ENCODE measurements around the gene MRPS27.

MRPS27 gene

DNA sequence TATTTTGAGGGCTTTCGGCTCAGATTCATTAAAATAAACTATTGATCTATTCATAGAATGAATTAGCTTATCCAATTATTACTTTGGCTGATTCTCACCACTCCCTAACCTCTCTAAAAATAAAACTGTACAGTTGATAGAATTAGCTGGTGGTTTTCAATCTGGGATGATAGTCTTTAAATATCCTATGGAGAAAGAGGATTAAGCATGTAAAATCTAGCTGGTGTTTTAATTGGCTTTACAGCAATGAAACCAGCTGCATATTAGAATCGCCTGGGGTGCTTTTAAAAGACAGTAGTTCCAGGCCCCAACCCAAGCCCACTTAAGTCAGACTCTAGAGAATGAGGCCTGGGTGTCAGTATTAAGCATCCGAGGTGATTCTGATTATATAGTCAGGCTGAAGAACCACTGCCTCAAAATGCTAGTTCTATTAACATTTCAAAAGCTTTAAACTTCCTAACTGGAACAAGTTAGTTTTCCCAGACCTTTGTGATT lies 117.7 kb downstream of the MRPS27 start:
- no peak for DNase-seq (ENCODE audit: low read depth)
- no peak overlapping the region for H3K4me3 ChIP-seq (ENCODE audit: low read depth, low read length)
- in situ Hi-C loops (cut with HindIII; ENCODE audit: low sequenced_read_pairs) = no loop called here
- TF ChIP-seq, protein P1, sequence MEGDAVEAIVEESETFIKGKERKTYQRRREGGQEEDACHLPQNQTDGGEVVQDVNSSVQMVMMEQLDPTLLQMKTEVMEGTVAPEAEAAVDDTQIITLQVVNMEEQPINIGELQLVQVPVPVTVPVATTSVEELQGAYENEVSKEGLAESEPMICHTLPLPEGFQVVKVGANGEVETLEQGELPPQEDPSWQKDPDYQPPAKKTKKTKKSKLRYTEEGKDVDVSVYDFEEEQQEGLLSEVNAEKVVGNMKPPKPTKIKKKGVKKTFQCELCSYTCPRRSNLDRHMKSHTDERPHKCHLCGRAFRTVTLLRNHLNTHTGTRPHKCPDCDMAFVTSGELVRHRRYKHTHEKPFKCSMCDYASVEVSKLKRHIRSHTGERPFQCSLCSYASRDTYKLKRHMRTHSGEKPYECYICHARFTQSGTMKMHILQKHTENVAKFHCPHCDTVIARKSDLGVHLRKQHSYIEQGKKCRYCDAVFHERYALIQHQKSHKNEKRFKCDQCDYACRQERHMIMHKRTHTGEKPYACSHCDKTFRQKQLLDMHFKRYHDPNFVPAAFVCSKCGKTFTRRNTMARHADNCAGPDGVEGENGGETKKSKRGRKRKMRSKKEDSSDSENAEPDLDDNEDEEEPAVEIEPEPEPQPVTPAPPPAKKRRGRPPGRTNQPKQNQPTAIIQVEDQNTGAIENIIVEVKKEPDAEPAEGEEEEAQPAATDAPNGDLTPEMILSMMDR (IDR thresholded peaks at IDR 0.05; ENCODE audit: low read depth, low read length, missing control alignments) = no peak

DNA sequence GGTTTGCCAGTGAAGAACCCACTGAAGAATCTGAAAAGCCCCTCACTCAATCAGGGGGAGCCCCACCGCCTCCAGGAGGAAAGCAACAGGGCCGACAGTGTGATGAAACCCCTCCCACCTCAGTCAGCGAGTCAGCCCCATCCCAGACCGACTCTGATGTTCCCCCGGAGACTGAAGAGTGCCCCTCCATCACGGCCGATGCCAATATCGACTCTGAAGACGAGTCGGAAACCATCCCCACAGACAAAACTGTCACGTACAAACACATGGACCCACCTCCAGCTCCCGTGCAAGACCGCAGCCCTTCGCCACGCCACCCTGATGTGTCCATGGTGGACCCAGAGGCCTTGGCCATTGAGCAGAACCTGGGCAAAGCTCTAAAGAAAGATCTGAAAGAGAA lies 120.4 kb downstream of the MRPS27 start:
- TF ChIP-seq, protein P1 (IDR thresholded peaks at IDR 0.05; ENCODE audit: low read depth, low read length, missing control alignments) = no peak
- in situ Hi-C loops (cut with HindIII; ENCODE audit: low sequenced_read_pairs) = no loop called here

DNA sequence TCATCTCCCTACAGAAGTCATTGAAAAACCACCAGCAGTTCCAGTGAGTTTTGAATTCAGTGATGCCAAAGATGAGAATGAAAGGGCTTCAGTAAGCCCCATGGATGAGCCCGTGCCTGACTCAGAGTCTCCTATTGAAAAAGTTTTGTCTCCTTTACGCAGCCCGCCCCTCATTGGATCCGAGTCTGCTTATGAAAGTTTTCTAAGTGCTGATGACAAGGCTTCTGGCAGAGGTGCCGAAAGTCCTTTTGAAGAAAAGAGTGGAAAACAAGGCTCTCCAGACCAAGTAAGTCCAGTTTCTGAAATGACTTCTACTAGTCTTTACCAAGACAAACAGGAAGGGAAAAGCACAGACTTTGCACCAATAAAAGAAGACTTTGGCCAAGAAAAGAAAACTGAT lies 122.6 kb downstream of the MRPS27 start:
- no peak for DNase-seq (ENCODE audit: low read depth)
- TF ChIP-seq, protein P1 (IDR thresholded peaks at IDR 0.05; ENCODE audit: low read depth, low read length, missing control alignments) = no peak
- in situ Hi-C loops (cut with HindIII; ENCODE audit: low sequenced_read_pairs) = no loop called here
- no peak overlapping the region for H3K4me3 ChIP-seq (ENCODE audit: low read depth, low read length)

More for the DNA sequence above, 120.4 kb downstream of the MRPS27 start:
- no peak overlapping the region for H3K4me3 ChIP-seq (ENCODE audit: low read depth, low read length)
- DNase-seq (ENCODE audit: low read depth) = no peak

DNA sequence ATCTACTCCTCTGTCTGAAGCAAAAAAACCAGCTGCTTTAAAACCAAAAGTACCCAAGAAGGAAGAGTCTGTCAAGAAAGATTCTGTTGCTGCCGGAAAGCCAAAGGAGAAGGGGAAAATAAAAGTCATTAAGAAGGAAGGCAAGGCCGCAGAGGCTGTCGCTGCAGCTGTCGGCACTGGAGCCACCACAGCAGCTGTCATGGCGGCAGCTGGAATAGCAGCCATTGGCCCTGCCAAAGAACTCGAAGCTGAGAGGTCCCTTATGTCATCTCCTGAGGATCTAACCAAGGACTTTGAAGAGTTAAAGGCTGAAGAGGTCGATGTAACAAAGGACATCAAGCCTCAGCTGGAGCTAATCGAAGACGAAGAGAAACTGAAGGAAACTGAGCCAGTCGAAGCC lies 124.5 kb downstream of the MRPS27 start:
- DNase-seq (ENCODE audit: low read depth) = no peak
- TF ChIP-seq, protein P1 (IDR thresholded peaks at IDR 0.05; ENCODE audit: low read depth, low read length, missing control alignments) = no peak
- H3K4me3 ChIP-seq (ENCODE audit: low read depth, low read length) = no peak overlapping the region
- in situ Hi-C loops (cut with HindIII; ENCODE audit: low sequenced_read_pairs) = no loop called here

DNA sequence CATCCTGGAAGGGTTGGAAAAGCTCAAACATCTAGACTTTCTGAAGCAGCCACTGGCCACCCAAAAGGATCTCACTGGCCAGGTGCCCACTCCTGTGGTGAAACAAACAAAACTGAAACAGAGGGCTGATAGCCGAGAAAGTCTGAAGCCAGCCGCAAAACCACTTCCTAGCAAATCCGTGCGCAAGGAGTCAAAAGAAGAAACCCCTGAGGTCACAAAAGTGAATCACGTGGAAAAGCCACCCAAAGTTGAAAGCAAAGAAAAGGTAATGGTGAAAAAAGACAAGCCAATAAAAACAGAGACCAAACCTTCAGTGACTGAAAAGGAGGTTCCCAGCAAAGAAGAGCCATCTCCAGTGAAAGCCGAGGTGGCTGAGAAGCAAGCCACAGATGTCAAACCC lies 125.2 kb downstream of the MRPS27 start:
- TF ChIP-seq, protein P1 (IDR thresholded peaks at IDR 0.05; ENCODE audit: low read depth, low read length, missing control alignments) = no peak
- DNase-seq (ENCODE audit: low read depth) = peak; percentile 91

DNA sequence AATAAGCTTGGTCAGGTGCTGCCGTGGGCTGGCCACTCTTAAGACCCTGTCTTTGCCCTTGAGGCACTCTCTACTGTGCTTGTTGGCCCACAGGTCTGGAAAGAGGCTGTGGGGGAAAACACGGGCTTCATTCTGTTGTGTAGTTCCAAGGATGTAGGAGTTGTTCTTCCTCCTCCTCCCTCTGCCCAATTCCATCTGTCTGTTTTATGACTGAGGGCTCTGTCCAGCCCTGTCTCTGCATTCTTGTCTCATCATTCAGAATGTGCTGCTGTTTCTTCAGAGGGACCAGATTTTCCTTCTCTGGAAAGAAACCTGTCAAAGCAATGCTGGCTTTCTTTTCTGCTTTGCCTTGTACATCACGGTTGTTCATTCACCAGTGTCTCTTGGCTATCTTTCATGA lies 128.6 kb downstream of the MRPS27 start:
- TF ChIP-seq, protein P1 (IDR thresholded peaks at IDR 0.05; ENCODE audit: low read depth, low read length, missing control alignments) = no peak
- no peak overlapping the region for H3K4me3 ChIP-seq (ENCODE audit: low read depth, low read length)
- in situ Hi-C loops (cut with HindIII; ENCODE audit: low sequenced_read_pairs) = no loop called here
- DNase-seq (ENCODE audit: low read depth) = no peak

More for the DNA sequence above, 125.2 kb downstream of the MRPS27 start:
- H3K4me3 ChIP-seq (ENCODE audit: low read depth, low read length) = no peak overlapping the region
- in situ Hi-C loops (cut with HindIII; ENCODE audit: low sequenced_read_pairs) = no loop called here

DNA sequence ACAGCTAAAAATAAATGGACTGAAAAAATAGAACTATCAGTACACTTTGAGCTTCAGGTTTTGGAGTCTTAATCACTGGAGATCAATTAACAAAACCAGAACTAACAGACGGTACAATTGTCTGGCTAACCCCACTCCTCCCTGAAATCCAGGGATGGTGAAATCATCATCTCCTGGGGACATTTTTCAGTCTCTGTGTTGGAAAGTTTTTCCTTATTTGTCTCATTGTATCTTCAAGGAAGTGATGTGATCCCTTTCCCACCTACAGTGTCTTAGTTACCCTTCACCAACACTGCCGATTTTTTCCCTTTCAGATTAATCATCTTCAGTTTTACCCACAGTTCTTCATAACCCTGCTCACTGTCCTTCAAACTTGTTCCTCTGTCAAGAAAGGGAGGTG lies 130.9 kb downstream of the MRPS27 start:
- no peak for DNase-seq (ENCODE audit: low read depth)
- H3K4me3 ChIP-seq (ENCODE audit: low read depth, low read length) = no peak overlapping the region
- TF ChIP-seq, protein P1 (IDR thresholded peaks at IDR 0.05; ENCODE audit: low read depth, low read length, missing control alignments) = no peak
- in situ Hi-C loops (cut with HindIII; ENCODE audit: low sequenced_read_pairs) = no loop called here
